Measurements from ENCODE around the gene HDAC3.

The HDAC3 gene

GRCh38 chr5:141608557-141608956 lies 28.1 kb downstream of the HDAC3 start:
- no peak for TF ChIP-seq CTCF (IDR thresholded peaks at IDR 0.05; ENCODE audit: insufficient read depth, low read depth, low read length, missing control alignments)
- DNase-seq (ENCODE audit: low read depth) = no peak
- no peak overlapping the region for H3K4me3 ChIP-seq (ENCODE audit: low read length)

- no peak overlapping the region for H3K4me3 ChIP-seq (ENCODE audit: low read length)
- no peak for TF ChIP-seq CTCF (IDR thresholded peaks at IDR 0.05; ENCODE audit: insufficient read depth, low read depth, low read length, missing control alignments)
- DNase-seq (ENCODE audit: low read depth) = no peak
Measured at GRCh38 chr5:141608046-141608445, 28.6 kb downstream of the HDAC3 start.

- H3K4me3 ChIP-seq (ENCODE audit: low read length) = no peak overlapping the region
- DNase-seq (ENCODE audit: low read depth) = peak; percentile 24
Measured at GRCh38 chr5:141605523-141606277, 30.9 kb downstream of the HDAC3 start.

GRCh38 chr5:141603923-141604717 lies 32.5 kb downstream of the HDAC3 start:
- H3K4me3 ChIP-seq (ENCODE audit: low read length) = no peak overlapping the region
- no peak for TF ChIP-seq CTCF (IDR thresholded peaks at IDR 0.05; ENCODE audit: insufficient read depth, low read depth, low read length, missing control alignments)
- peak; percentile 97 for DNase-seq (ENCODE audit: low read depth)

More at GRCh38 chr5:141605523-141606277, 30.9 kb downstream of the HDAC3 start:
- no peak for TF ChIP-seq CTCF (IDR thresholded peaks at IDR 0.05; ENCODE audit: insufficient read depth, low read depth, low read length, missing control alignments)

GRCh38 chr5:141602606-141603005 lies 34.0 kb downstream of the HDAC3 start:
- TF ChIP-seq CTCF (IDR thresholded peaks at IDR 0.05; ENCODE audit: insufficient read depth, low read depth, low read length, missing control alignments) = no peak
- H3K4me3 ChIP-seq (ENCODE audit: low read length) = no peak overlapping the region
- no peak for DNase-seq (ENCODE audit: low read depth)

- H3K4me3 ChIP-seq (ENCODE audit: low read length) = no peak overlapping the region
- no peak for TF ChIP-seq CTCF (IDR thresholded peaks at IDR 0.05; ENCODE audit: insufficient read depth, low read depth, low read length, missing control alignments)
- DNase-seq (ENCODE audit: low read depth) = no peak
Measured at GRCh38 chr5:141598391-141599345, 38.0 kb downstream of the HDAC3 start.

All from epithelial cell of esophagus (primary cell).